ENCODE data around the gene MVB12B.
"Not testable (repeated sequence)": the region's sequence is repeated elsewhere in the genome, so short reads cannot be mapped to it uniquely, and the experiment has no call there.

MVB12B gene

DNA sequence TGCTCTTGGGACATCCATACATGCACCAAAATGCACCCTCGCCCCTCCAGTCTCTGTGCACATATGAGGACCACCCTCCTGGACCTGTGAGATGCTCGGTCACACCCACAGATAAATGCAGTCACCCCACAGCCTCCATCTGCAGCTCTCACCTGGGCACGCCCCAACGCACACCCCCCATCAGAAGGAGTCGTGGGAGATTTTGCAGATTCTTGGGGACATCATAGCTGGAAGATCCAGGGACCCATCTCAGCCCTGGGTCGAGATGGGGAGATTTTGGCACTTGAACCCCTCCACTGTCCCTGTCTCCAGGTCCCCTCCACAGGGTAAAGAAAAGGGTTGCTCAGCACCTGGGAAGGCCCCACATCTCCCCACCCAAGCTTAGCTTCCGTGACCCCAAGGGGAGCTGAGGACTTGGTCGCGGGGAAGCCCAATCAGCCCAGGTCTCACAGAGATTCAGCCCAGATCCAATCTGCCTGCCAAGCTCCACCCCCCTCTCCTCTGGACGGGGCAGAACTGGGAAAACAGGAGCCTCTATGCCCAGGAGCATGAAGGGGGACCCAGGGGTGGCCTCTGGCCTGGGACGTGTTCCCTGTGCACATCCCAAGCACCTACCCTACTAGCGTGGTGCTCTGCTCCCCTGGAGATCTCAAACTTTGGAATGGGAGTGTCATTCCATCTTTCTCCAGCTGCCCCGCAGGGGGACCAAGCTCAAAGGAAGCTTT is 197.9 kb downstream of the MVB12B start:
- no peak for DNase-seq

DNA sequence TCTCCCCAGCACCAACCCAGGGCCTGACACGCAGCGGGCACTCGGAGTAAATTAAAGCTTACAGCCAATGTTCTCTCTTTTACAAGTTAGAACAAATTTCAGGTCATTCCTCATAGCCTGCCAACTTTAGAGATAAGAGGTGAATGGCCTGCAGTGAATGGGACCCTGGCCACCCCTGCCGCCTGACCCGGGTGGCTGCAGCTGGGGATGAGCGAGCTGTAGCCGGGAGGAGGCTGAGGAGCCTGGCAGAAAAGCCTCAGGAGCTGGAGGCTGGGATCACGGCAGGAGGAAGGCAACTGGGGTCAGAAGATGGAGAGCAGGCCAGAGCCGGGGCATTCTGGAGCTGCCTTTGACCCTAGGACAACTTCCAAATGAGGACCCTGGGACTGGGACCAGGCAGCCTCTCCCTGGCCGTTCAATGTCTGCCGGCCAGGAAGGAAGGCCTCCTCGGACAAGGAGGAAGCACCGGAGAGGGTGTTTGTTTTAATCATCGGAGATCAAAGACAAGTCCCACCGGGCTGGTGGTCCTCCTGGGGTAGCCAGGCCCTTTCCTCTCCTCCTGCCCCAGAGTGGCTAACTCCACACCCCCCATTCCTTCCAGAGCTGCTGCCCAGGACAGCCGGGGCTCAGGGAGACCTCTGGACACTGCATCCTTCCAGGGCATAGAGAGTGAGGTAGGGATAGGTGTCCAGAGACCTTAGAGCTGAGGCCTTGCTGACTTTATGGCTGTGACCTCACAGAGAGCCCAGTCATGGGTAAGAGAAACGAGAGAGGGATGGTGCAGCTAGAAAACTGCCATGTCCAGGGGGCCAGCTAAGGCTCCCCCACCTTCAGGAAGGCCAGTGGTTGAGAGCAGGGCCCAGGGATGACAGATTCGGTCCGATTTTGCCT is 199.8 kb downstream of the MVB12B start:
- DNase-seq: no peak

DNA sequence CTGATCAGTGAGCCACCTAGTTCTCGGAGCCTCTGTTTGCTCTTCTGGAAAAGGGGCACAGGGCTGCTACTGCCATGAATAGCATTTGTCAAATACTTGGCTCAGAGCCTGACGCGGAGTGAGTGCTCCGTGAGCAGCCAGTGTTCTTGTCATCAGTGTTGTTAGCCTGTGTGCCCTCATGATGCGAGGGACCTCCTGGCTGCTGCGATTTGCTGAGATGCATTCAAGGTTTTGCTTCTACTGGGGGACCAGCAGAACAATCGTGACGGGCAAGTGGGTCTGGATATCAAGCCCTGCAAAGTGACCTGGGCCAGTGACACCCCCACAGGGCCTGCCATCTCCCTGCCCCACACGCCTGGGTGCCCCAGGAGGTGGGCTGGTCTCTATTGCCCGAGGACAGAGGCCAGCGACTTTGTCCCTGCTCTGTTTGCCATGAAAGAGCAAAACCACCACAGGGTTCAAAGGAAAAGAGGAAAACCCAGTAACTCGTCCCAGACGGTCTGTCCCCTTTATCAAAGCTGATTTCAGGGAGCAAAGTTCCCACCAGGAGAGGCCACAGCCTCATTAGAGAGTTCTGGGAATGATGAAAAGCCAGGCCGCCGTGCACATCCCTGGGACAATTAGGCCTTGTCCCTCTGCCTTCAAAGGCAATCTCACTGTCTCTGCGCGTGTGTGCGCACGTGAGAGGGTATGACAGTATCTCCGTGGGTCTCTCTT is 200.6 kb downstream of the MVB12B start:
- no peak for DNase-seq

DNA sequence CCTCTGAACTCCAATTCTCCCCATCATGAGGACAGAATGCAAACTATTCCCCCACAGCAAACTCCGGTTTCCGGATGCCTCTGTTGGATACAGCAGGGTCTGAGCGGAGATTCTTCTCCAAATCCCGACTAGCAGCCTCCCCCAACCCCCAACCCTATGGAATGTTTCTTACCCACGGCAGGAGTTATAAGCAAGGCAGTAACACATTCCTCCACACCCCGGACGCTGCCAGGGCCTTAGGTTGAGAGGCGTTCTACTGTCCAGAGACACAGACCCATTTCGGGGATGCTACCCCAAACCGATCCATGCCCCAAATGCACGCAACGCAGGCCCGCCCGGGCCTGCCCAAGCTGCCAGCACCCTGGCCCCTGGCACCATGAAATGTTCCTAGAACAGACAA is 201.5 kb downstream of the MVB12B start:
- no peak for DNase-seq

DNA sequence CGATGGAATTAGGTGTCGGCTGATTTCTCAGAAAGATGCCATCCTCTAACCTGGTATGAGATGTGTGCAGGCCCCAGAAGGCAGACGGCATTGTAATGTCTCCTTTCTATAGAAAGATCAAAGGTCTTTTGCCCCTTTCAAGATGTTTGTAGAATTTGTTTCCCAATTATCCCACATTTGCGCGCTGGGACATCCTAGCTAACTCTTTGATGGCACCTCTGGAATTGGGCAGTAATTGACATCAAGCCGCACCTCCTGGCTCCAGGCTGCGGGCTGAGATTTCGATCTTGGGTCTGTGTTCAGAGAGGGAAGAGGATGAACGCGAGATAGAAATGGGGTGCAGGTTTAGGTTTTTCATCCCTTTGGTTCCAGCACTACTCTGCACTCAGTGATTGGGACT is 202.3 kb downstream of the MVB12B start:
- no peak for DNase-seq

DNA sequence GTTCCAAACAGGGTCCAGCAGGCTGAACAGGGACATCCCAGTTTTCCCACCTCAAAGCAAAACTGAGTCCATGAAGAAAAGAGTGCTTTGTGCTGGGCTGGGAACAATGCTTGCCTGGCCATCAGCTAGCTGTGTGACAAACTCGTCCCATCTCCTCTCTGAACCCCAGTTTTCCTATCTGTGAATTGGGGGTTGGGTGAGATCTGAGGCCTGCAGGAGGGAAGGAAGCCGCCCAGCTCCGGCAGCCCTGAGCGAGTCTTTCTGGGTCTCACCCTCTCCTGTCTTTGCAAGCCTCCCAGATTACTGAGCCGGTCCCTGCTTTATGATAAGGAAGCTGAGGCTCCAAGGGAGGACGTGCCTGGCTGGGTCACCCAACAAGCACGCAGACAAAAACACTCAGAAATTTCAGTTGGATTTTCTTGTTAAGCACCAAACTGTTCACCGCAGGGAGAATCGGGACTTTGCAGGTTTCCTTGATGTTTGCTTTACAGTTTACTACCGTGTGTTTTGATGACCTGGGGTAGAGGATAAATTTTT is 204.5 kb downstream of the MVB12B start:
- DNase-seq: no peak

DNA sequence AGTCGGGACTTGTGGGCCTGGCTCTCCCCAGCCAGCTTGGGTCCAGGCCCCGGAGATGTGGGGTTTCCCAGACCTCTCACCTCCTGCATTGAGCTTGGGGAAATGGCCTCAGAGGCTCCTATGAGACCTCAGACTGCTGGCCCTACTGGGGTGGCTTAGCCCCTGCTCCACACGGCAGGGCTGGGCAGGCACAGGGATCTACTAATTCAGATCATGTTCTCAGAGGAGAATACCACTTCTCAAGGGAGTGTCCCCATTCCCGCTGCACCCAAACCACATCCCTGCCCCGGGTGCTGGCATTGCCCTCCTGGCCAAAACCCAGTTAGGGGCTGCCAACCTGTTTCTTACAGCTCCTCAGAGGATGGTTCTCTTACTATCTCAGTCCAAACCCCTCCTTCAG is 205.0 kb downstream of the MVB12B start:
- no peak for DNase-seq

DNA sequence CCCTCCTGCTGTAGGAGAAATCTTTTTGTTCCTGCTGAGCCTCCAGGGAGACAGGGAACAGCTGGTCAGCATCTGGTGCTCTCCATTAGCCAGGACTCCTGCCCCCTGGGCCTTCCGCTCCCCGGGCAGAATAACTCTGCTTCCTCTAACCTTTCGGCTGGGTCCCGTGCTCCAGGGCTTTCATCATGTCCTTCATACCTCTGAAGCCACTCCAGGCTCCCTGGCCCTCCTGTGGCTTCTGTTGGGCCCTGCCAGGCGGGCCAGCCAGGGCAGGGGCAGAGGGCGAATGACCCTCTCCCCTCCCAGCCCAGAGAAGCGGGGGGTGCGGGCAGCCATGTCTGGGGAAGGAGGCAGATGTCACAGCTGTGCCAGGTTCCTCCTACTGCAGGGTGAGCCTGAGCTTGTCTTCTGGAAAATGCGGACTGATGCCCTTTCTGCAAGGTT is 205.4 kb downstream of the MVB12B start:
- DNase-seq: no peak

DNA sequence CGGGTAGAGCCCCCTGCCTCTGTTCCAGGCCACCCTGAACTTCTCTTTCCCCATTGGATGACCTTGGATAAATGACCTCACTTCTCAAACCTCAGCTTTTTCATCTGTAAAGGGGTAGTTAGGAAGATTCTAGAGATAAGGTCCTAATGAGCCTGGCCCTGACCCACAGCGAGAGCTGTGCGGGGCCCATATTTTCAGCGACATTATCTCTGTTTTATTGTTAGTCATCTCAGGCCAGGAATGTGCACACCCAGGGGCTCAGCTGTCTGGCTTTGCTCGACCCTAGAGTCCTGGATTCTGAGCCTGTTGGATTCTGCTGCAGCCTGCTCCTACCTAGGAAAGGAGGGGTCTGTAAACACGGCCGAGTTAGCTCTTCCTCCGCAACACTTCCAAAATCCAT is 205.9 kb downstream of the MVB12B start:
- DNase-seq: no peak

DNA sequence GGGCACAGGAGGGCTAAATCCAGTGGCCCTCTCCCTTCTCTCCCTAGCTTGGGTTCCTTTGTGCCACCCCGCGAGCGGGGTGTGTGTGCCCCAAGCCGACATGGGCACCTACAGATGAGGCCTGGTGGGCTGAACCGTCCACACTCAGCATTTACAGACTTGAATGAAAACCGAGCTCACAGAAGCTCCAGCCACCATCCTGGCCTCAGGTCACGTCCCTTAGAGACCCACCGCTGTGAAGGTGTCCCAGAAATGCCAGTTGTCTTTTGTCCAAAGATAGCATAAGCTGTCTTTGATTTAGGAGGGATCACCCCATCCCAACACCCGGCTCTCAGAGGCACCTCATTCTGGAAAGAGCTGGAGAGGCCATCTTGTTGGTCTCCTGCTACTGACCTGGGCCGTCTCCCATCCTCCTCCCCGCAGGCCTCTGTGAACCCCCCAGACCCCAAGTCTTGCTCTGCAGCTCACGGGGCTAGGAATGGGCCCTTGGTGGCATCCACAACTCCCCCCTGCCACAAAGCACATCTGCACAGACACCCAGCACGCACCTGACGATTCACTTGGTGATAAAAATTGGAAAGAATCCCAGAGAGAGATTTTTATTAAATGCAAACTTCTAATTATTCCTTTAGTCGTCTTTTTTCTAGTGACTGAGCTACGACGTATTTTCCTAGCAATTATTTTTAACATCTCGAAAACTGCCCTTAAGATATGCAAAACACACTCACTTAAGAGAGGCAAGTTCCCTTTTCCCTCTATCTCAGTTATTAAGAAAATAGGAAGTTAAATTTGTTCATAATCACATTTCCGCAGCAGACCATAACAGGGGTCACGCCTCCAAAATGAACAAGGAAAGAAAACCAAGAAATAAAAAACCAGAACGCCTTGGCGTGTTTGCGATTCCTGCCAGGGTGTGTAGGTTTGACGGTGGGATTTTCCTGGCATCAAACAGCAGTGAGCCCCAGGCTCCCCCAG is 206.6 kb downstream of the MVB12B start:
- DNase-seq: no peak

DNA sequence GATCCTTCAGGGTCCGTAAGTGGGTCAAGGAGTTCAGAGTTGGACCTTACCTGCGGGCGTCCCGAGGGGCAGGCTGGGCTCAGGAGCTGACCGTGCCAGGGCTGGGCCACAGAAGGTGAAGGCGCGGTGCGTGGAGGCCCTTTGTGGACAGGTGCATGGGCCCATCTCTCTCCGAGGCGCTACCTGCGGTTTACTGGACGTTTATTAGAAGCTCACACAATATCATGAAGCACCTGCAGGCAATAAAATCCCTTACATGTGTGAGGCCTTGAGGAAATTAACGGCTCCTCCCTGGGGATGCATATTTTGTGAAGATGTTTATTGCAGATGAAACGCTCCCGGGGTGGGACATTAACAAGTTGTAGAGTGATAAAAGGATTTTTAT is 207.3 kb downstream of the MVB12B start:
- DNase-seq: no peak

DNA sequence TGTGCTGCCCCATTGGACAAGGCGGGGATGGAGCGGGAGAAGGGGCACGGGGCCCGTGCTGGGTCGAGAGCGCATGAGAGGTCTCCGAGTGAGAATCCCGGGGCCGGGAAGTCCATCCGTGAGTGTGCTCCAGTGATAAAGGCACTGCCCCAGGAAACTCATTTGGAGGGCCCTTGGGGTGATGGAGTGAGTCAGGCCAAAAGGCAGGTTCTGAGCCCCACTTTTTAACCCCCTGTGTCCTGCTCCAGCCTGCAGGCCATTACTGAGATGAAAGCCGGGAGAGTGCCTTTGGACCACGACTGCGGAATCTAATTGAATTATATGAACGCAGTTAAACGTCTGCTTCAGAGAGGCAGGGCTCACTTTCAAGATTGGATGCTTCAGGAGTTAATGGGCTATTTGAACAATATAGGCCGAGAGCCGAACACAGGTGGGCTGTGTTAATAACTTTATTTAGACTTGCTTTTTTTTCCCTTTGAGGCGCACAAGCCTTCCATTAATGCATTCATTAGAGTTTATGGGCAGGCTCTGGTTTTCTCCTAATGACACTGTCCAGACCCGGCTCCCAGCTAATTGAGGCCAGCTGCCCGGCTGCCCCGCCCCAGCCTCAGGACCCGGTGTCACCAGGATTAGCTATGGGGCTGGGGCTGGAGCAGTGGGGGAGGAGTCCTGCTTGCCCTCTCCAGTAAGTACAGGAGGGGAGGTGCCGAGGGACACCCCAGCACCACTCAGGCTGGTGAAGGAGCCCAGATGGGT is 208.0 kb downstream of the MVB12B start:
- no peak for DNase-seq

DNA sequence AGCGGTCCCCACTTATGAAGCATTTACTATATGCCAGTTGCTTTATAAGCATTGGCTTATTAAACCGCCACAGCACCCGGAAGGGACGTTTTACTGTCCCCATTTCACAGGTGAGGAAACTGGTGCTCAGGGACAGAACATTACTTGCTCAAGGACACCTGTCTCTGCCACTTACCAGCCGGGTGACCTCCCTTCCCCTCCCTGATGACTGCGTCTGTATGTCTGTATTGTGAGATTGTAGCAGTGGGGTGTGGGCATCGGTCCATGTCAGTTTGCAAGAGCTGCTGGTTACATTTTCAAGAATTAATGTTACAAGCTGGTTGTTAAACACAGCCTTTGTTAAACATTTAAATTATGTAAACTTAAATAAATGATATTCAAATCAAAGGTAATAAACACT is 209.5 kb downstream of the MVB12B start:
- no peak for DNase-seq

DNA sequence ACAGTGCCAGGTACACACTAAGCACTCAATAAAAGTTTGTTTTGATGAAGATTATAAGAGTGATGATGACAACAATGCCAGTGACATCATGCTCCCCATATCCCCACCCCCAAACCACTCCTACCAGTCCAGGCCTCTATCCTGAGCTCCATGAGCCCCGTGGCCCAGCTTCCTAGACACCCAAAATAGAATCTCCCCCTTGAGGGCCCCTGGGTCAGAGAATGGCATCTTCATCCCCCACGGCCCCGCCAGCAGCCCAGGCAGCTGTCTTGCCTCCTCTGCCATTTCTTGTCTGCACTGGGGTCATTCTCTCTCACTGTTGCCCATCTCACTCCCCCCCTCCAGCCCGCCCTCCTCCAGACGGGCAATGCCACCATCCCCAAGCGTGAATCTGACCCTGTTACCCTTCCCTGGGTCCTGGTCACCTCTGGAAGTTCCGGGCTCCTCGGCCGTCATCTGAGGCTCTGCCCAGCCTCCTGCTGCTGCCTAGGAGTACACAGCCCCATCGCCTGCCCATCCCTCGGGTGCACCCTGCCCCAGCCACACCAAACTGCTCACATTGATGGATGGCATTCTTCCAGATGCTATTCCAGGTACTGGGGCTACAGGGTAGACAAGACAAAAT is 210.3 kb downstream of the MVB12B start:
- DNase-seq: no peak

DNA sequence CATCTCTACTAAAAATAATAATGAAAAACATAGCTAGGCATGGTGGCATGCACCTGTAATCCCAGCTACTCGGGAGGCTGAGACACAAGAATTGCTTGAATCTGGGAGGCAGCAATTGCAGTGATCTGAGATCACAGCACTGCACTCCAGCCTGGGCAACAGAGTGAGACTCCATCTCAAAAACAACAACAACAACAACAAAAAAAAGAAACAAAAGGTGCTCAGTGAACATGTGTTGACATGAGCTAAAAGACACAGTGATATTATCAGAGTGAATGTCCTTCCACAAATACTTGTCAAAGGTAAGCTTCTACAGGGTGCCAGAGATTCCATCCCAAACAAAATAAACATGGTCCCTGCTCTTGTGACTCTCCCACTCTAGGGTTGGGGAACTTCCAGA is 211.9 kb downstream of the MVB12B start:
- DNase-seq: no peak

DNA sequence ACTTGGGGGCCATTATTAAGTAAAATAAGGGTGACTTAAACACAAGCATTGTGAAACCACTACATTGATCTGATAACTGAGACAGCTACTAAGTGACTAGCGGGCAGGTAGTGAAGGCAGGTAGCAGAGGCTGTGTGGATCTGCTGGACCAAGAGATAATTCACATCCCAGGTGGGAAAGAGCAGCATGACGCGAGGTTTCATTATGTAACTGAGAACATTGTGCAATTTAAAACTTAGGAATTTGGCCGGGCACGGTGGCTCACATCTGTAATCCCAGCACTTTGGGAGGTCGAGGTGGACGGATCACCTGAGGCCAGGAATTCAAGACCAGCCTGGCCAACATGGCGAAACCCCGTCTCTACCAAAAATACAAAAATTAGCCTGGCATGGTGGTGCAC is 213.8 kb downstream of the MVB12B start:
- DNase-seq: not testable (repeated sequence)

DNA sequence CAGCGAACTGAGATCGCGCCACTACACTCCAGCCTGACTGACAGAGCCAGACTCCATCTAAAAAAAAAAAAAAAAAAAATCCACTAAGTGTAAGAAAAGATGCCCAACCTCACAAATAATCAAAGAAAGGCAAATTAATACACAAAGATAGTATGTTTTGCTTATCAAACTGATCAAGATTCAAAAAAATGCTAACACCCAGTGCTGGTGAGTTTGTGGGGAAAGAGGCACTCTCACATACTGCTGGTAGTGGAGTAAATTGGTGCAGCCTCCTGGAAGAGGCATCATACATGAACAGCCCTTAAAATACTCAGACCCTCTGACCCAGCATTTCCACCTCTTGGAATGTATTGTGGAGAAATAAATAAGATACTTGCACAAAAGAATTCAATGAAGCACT is 216.9 kb downstream of the MVB12B start:
- DNase-seq: no peak

DNA sequence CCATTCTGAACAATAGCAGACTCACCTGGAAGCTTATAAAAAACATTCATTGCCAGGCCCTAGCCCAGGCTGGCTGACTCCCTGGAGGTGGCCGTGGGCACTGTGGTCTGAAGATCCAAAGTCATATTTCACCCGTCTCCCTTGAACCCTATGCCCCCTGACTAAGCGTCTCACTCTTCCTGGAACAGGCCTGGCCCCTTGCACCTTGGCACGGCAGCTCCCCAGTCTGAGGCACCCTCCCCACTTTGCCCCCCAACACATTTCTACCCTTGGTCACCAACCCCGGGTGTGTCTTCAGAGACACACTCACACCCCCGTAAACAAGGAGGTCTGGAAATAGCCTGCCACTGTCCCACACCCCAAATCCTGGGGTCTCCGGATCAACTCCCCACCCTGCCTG is 218.5 kb downstream of the MVB12B start:
- DNase-seq: no peak

DNA sequence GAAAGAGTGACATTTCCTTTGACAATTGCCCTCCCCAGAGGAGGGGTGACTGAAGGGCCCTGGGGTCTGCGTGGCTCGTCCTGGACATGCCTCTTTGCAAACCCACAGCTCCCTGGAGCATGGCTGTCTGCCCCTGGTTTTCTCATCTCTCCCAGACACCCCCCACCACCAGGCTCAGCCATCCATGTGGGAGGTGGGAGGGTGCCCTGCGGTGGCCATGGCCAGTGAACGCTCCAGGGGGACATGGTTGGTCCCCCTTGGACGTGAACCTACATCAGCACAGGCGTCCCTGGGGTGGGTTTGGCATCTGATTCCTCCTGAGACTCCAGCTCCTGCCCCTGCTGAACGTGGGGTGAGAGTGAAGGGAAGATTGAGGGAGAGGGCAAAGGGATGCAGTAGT is 219.4 kb downstream of the MVB12B start:
- no peak for DNase-seq

DNA sequence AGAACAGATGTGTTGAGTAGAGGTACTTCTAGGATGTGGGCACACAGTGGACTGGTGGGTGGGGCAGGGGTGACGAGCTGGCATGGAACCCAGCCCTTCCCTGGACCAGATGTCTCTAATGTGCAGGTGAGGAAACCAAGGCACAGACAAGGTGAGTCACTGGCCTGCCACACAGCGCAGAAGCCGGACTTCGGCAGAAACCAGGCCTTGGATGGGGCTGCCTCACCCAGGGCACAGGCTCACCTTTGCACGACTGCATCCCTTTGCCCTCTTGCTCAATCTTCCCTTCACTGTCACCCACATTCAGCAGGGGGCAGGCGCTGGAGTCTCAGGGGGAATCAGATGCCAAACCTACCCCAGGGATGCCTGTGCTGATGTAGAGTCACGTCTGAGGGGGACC is 221.7 kb downstream of the MVB12B start:
- DNase-seq: no peak
